MM.1S (cell line): ENCODE data around the gene CRADD.
"Not testable (repeated sequence)": the region's sequence is repeated elsewhere in the genome, so short reads cannot be mapped to it uniquely, and the experiment has no call there.

Source experiments
- DNase-seq: peaks from one replicate; pipeline ENCODE4 v3.0.0-alpha.2; 2015
- H2AFZ ChIP-seq: fragments of 300-600 bp; sonication (generic); 2 replicates; pipeline ENCODE4 v1.6.0; 2016; ENCODE audit warnings: antibody characterized with exemption, low read length
- H3F3A ChIP-seq: fragments of 300-600 bp; sonication (generic); 2 replicates; pipeline ENCODE4 v1.6.1; 2016; ENCODE audit warnings: mild to moderate bottlenecking, antibody characterized with exemption, low read length, moderate library complexity, mixed read lengths; ENCODE audit not compliant: insufficient read depth
- H3K27ac ChIP-seq: fragments of 300-600 bp; sonication (generic); 2 replicates; pipeline ENCODE4 v1.5.1; 2016; ENCODE audit warnings: mild to moderate bottlenecking, low read length
- H3K27me3 ChIP-seq: fragments of 300-600 bp; sonication (generic); replicated peaks from 2 replicates; pipeline ENCODE4 v1.6.0; 2016; ENCODE audit warnings: low read length; ENCODE audit not compliant: insufficient read depth
- H3K36me3 ChIP-seq: fragments of 300-600 bp; sonication (generic); replicated peaks from 2 replicates; pipeline ENCODE4 v1.6.1; 2016; ENCODE audit warnings: mild to moderate bottlenecking, low read length, mixed read lengths; ENCODE audit not compliant: insufficient read depth
- H3K4me1 ChIP-seq: fragments of 300-600 bp; sonication (generic); 2 replicates; pipeline ENCODE4 v1.6.1; 2016; ENCODE audit warnings: low read length, mixed read lengths
- H3K4me2 ChIP-seq: fragments of 300-600 bp; sonication (generic); 2 replicates; pipeline ENCODE4 v1.6.0; 2016; ENCODE audit warnings: low read depth, low read length
- H3K4me3 ChIP-seq: fragments of 300-600 bp; sonication (generic); 2 replicates; pipeline ENCODE4 v1.5.1; 2016; ENCODE audit warnings: low read length, mixed read lengths
- H3K79me2 ChIP-seq: fragments of 300-600 bp; sonication (generic); 2 replicates; pipeline ENCODE4 v1.6.1; 2016; ENCODE audit warnings: mixed run types, low read length, mixed read lengths
- H3K9ac ChIP-seq: fragments of 300-600 bp; sonication (generic); 2 replicates; pipeline ENCODE4 v1.6.1; 2016; ENCODE audit warnings: low read length, mixed read lengths
- H3K9me2 ChIP-seq: fragments of 300-600 bp; sonication (generic); replicated peaks from 2 replicates; pipeline ENCODE4 v1.6.1; 2016; ENCODE audit warnings: mild to moderate bottlenecking, low read length, mixed read lengths; ENCODE audit not compliant: insufficient read depth
- H3K9me3 ChIP-seq: fragments of 300-600 bp; sonication (generic); replicated peaks from 2 replicates; pipeline ENCODE4 v1.6.1; 2016; ENCODE audit warnings: mild to moderate bottlenecking, low read length, mixed read lengths; ENCODE audit not compliant: insufficient read depth
- H4K20me1 ChIP-seq: fragments of 300-600 bp; sonication (generic); 2 replicates; pipeline ENCODE4 v1.6.1; 2016; ENCODE audit warnings: mild to moderate bottlenecking, low read length, moderate library complexity, mixed read lengths; ENCODE audit not compliant: insufficient read depth
- EZH2 ChIP-seq: fragments of 300-600 bp; sonication (generic); optimal IDR thresholded peaks from 2 replicates; pipeline ENCODE3; 2017; ENCODE audit warnings: low read depth, mild to moderate bottlenecking, antibody characterized with exemption, low read length, mixed read lengths
- EZH2phosphoT487 ChIP-seq: fragments of 300-600 bp; sonication (generic); IDR thresholded peaks from 2 replicates; pipeline ENCODE4 v1.6.1; 2018; ENCODE audit warnings: antibody characterized with exemption, low read length
- TF ChIP-seq, protein P1 (sequence below): fragments of 300-600 bp; sonication (generic); IDR thresholded peaks from 2 replicates; pipeline ENCODE4 v1.5.1; 2016; ENCODE audit warnings: antibody characterized with exemption, low read length, mixed read lengths

CRADD gene

DNA sequence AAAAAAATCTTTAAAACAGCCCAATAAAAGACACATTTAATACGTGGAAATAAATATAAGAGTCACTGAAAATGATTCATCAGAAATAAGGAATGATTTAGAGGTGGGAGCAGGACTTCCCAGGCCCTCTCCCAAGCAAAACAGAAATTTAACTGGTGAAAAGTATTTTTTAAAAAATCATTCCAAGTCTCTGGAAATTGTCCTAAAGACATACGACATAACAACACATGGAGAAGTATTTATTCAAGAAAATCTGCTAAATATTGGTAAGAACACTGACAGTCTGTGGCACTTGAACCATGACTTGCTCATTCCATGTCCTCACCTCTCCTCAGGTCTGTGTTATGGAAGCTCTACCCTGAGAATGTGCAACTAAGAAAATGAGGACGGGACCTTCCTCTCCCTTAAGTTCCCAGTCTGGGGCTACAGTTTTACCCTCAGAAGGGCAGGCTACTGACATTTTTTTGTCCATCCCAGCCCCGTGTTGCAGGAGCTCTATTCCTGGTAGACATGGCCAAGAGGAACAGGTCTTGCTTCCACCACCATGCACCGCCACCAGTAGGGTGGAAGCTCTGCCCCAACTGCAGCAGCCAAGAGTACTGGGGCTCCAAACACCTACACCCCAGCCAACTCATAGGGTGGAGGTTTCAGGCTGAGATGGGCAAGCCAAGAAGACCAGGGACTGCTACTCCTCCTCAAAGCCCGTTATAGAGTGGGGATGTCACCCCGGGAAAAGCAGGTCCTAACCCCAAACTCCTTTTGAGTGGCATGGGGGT is 193.0 kb downstream of the CRADD start:
- H4K20me1 ChIP-seq = no peaks in the 10 kb centered on the region
- DNase-seq = no peak
- H3F3A ChIP-seq = no peaks in the 10 kb centered on the region
- no peak overlapping the region for H3K9ac ChIP-seq
- no peaks in the 10 kb centered on the region for H3K36me3 ChIP-seq
- no peak for TF ChIP-seq EZH2phosphoT487
- TF ChIP-seq, protein P1, sequence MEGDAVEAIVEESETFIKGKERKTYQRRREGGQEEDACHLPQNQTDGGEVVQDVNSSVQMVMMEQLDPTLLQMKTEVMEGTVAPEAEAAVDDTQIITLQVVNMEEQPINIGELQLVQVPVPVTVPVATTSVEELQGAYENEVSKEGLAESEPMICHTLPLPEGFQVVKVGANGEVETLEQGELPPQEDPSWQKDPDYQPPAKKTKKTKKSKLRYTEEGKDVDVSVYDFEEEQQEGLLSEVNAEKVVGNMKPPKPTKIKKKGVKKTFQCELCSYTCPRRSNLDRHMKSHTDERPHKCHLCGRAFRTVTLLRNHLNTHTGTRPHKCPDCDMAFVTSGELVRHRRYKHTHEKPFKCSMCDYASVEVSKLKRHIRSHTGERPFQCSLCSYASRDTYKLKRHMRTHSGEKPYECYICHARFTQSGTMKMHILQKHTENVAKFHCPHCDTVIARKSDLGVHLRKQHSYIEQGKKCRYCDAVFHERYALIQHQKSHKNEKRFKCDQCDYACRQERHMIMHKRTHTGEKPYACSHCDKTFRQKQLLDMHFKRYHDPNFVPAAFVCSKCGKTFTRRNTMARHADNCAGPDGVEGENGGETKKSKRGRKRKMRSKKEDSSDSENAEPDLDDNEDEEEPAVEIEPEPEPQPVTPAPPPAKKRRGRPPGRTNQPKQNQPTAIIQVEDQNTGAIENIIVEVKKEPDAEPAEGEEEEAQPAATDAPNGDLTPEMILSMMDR = no peak
- no peak for TF ChIP-seq EZH2
- H3K4me3 ChIP-seq = no peak overlapping the region
- H3K9me3 ChIP-seq = no peaks in the 10 kb centered on the region
- no peak overlapping the region for H3K4me2 ChIP-seq
- H3K9me2 ChIP-seq = no peaks in the 10 kb centered on the region
- H2AFZ ChIP-seq = no peak overlapping the region
- no peaks in the 10 kb centered on the region for H3K79me2 ChIP-seq
- no peak overlapping the region for H3K27ac ChIP-seq
- no peaks in the 10 kb centered on the region for H3K27me3 ChIP-seq
- H3K4me1 ChIP-seq = no peaks in the 10 kb centered on the region

DNA sequence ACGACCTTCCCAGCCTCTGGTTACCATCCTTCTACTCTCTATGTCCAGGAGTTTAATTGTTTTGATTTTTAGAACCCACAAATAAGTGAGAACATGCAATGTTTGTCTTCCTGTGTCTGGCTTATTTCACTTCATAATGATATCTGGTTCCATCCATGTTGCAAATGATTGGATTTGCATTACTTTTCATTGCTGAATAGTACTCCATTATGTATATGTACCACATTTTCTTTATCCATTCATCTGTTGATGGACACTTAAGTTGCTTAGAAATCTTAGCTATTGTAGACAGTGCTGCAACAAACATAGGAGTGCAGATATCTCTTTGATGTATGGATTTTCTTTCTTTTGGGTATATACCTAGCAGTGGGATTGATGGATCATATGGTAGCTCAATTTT is 194.4 kb downstream of the CRADD start:
- H3F3A ChIP-seq, H3K4me2 ChIP-seq, H3K27ac ChIP-seq: not testable (repeated sequence)

GRCh38 chr12:93873561-93873960 is 196.4 kb downstream of the CRADD start:
- H3K27ac ChIP-seq = no peak overlapping the region
- no peaks in the 10 kb centered on the region for H3K4me1 ChIP-seq
- H3K4me2 ChIP-seq = no peak overlapping the region
- DNase-seq = no peak
- no peaks in the 10 kb centered on the region for H3K79me2 ChIP-seq
- H3F3A ChIP-seq = no peaks in the 10 kb centered on the region
- TF ChIP-seq, protein P1 = no peak
- TF ChIP-seq EZH2phosphoT487 (no peak), EZH2 (no peak)
- H4K20me1 ChIP-seq = no peaks in the 10 kb centered on the region
- no peaks in the 10 kb centered on the region for H3K9me3 ChIP-seq
- H3K4me3 ChIP-seq = no peak overlapping the region
- H2AFZ ChIP-seq = no peak overlapping the region
- H3K36me3 ChIP-seq = no peaks in the 10 kb centered on the region
- H3K27me3 ChIP-seq = no peaks in the 10 kb centered on the region
- H3K9me2 ChIP-seq = no peaks in the 10 kb centered on the region
- no peak overlapping the region for H3K9ac ChIP-seq

More for the DNA sequence above, 194.4 kb downstream of the CRADD start:
- H3K79me2 ChIP-seq, H3K4me1 ChIP-seq, H3K27me3 ChIP-seq, H3K9me2 ChIP-seq, H2AFZ ChIP-seq, H3K4me3 ChIP-seq, DNase-seq, H3K9me3 ChIP-seq, H3K9ac ChIP-seq, H4K20me1 ChIP-seq, H3K36me3 ChIP-seq: not testable (repeated sequence)

DNA sequence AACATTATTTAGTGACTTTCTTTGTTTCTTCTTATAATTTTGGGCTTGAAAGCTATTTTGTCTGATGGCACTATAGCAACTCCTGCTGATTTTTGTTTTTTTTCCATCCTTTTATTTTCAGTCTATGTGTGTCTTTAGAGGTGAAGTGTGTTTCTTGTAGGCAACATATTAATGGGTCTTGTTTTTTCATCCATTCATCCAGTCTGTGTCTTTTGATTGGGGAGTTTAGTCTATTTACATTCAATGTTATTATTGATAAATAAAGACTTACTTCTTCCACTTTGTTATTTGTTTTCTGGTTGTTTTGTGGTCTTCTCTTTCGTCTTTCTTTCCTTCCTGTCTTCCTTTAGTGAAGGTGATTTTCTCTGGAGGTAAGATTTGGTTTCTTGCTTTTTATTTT is 198.0 kb downstream of the CRADD start:
- Histone ChIP-seq H3K9me2 (no peaks in the 10 kb centered on the region), H3K27ac (no peak overlapping the region), H3K4me1 (no peaks in the 10 kb centered on the region), H3K79me2 (no peaks in the 10 kb centered on the region), H3K36me3 (no peaks in the 10 kb centered on the region), H3F3A (no peaks in the 10 kb centered on the region), H3K27me3 (no peaks in the 10 kb centered on the region), H3K4me2 (no peak overlapping the region), H2AFZ (no peak overlapping the region), H3K9ac (no peak overlapping the region), H4K20me1 (no peaks in the 10 kb centered on the region), H3K4me3 (no peak overlapping the region), H3K9me3 (no peaks in the 10 kb centered on the region)
- no peak for TF ChIP-seq EZH2
- no peak for TF ChIP-seq EZH2phosphoT487
- TF ChIP-seq, protein P1 = no peak
- DNase-seq = no peak
